ENCODE measurements around the gene PKD2L1.

GRCh38 chr10:100333661-100334440 is 3.8 kb upstream of the PKD2L1 start:
- TF ChIP-seq FOXK2 (IDR thresholded peaks at IDR 0.05) (no peak), PKNOX1 (IDR thresholded peaks at IDR 0.05) (no peak), FOXA1 (IDR thresholded peaks at IDR 0.05) (no peak), BHLHE40 (IDR thresholded peaks at IDR 0.05; ENCODE audit: borderline replicate concordance) (no peak), SUZ12 (IDR thresholded peaks at IDR 0.05) (no peak)
